GM12875 (cell line): Measurements from ENCODE around the gene MYOM1.

Experiments used
- H3K4me3 ChIP-seq: one replicate; pipeline ENCODE4 v1.5.1; 2011; ENCODE audit warnings: low read depth, low read length, control low read depth
- CTCF ChIP-seq: IDR thresholded peaks from 2 replicates; pipeline ENCODE4 v1.5.1; 2011; ENCODE audit warnings: low read depth, mild to moderate bottlenecking, control low read depth, inconsistent platforms, low read length, moderate library complexity, borderline replicate concordance; ENCODE audit not compliant: insufficient read depth

MYOM1 gene

GRCh38 chr18:3151399-3152264 is 68.1 kb downstream of the MYOM1 start:
- no peak overlapping the region for H3K4me3 ChIP-seq
- peak; percentile 61; the same call in 1 of the 2 replicates for TF ChIP-seq CTCF

- H3K4me3 ChIP-seq = no peak overlapping the region
- TF ChIP-seq CTCF = no peak
Measured at GRCh38 chr18:3150688-3151087, 69.1 kb downstream of the MYOM1 start.

GRCh38 chr18:3150274-3150673 is 69.5 kb downstream of the MYOM1 start:
- H3K4me3 ChIP-seq = no peak overlapping the region
- TF ChIP-seq CTCF = no peak

GRCh38 chr18:3148930-3149535 is 70.7 kb downstream of the MYOM1 start:
- H3K4me3 ChIP-seq = no peak overlapping the region
- no peak for TF ChIP-seq CTCF

- H3K4me3 ChIP-seq = no peak overlapping the region
- no peak for TF ChIP-seq CTCF
Measured at GRCh38 chr18:3147935-3148554, 71.7 kb downstream of the MYOM1 start.

GRCh38 chr18:3140986-3141639 is 78.7 kb downstream of the MYOM1 start:
- H3K4me3 ChIP-seq = no peak overlapping the region
- no peak for TF ChIP-seq CTCF
